GM18526 (cell line): ENCODE data around the gene EXOSC7.

Source experiments
- POLR2A ChIP-seq: IDR thresholded peaks from 3 replicates; pipeline ENCODE4 v1.6.1; 2011; ENCODE audit not compliant: insufficient read length; ENCODE audit errors: extremely low read depth

The EXOSC7 gene

DNA sequence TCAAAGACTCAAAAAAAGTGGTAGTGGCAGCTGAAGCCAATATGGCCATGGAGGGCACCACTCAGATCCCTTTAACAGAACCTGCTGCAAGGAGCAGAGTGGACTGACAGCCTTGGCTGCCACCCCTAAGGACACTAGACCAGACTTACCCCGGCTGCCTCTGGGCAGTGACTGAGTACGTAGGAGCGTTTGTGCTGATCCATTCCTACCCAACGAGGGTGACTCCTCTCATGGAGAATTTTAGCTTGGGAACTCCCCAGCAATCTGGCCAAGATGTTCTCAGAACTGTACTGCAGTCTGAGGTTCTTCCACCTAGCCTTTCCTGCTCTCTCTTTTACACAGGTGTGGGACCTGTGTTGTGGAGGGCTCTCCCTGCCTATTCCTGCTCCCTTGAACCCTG lies 72.2 kb downstream of the EXOSC7 start:
- TF ChIP-seq POLR2A: no peak

DNA sequence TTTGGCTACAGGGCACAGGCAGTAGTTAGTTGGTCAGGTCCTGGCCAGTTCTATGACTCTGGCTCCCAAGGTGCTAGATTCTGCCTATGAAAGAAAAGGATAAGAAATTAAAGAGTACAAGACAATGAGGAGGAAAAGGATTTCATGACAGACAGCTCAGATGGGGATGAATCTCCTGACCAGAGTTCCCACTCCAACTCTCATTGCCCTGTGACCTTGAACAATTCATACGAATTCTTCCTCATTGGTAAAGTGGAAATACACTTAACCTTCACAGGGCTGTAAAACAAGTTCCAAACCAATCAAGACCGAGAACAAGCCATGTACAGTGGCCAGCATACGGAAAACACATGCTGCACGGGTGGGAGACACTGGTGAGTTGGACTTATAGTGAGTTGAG lies 73.8 kb downstream of the EXOSC7 start:
- TF ChIP-seq POLR2A: no peak

DNA sequence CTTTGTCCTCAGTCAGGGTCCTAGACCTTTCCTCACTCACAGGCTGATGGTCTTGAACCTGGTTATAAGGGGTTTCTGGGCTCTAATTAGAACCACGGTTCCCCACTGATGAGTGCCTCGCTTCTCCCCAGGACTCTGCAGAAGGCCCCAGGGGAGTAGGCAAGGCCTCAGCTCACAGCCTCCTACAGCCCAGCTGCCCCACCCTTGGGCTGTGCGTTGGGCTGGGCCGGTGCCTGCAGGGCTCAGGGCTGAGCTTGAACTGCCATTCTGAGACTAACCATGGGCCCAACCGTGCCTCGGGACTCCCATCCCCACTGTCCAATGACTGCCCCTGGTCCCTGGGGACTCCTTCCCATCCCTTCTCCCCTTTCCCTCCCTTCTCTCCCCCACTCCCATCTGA lies 75.6 kb downstream of the EXOSC7 start:
- TF ChIP-seq POLR2A: no peak

DNA sequence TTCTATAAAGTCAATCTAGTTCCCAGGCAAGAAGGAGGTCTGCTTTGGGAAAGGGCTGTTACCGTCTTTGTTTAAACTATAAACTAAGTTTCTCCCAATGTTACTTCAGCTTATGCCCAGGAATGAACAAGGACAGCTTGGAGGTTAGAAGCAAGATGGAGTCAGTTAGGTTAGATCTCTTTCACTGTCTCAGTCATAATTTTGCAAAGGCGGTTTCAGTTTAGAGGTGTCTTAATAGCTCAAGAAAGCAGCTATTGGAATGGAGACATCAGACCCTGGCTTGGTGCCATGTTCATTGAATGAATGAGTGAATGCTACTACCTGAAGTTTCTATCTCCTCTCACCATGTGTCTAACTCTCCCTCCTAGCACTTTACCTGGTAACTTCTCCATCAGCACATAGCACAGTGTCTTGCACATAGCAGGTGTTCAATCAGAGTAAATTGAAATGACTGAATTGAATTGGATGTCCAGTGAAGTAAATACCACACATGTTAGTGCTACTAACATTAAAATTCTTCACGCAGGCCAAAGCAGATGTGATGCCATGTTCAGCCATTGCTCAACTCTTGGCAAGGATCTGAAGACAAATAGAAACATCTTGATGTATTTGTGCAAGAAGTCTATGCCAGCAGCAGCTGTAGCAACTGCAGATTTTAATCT lies 78.3 kb downstream of the EXOSC7 start:
- no peak for TF ChIP-seq POLR2A

DNA sequence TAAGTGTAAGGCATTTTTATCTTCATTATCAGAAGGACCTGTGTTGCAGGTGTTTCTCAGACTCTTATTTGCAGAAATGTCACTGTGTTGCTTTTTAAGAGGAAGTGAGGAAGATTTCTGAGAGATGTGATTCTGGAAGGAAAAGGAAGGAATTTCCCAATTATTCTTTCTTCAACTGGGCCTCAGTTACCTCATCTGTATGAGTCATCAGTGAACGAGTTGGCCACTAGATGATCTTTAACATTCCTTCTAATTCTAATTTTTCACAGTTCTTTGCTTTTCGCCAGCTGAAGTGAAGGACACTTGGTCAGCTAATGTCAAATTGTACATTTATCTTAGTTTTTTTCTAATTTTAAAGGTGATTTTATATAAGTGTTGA lies 79.0 kb downstream of the EXOSC7 start:
- TF ChIP-seq POLR2A: no peak

DNA sequence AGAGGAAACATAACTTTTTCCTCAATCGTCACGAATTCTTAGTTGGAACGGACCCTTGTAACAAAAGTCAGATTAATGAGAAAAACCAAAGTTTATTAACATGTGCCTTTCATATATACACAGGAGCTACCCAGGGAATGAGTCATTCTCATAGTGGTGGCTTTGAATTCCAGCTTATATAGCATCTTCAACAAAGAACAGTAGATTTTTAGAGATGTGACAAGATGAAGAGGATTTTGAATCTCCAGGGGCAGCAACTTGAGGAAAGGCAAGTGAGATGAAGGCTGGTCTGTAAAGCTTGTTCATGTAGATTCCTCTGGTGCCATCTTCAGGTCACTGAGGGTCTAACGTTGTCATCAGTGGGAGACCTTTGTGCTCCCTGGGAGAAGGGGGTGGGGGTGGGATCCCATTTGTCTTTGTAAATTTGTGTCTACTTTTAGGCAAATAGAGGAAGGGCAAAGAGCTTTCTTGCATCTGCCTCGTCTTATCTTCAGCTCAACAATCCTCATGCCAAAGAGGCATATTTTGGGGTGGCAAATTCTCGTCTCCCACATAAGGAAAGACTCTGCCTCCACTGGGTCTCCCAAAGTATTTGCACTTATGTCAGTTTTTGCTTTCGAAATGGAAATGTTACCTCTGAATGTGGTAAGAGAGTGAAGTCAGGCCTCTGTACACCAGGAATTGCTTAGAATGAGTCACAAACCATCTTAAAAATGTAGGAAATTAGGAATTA lies 79.5 kb downstream of the EXOSC7 start:
- no peak for TF ChIP-seq POLR2A

DNA sequence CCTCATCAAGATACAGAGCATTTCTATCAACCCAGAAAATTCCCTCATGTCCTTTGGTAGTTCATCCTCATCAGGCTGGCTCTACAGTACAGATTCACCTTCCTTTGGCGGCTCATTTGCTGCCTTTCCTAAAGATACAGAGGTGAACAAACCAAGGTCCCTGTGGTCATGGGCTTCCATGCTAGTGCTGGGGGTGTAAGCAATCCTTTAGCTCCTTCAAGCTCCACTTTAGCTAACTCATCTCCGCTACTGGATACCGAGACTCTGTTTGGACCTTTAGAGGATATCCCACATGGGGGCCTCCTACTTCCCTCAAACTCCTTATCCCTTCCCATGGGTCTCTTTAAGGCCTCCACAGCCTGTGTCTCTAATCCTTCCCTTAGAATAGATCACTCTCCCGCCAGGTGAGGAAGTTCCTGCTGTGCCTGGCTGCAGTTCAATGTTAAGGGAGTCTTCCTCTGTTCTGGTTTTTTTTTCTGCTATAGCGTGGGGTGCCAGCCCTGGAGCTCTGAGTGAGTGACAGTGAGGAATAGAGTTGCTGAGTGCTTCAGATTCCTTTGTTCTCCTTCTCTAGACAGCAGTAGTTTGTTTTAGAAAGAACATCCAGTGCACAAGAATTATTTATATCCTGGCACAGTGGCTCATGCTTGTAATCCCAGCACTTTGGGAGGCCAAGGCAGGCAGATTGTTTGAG lies 80.7 kb downstream of the EXOSC7 start:
- no peak for TF ChIP-seq POLR2A

DNA sequence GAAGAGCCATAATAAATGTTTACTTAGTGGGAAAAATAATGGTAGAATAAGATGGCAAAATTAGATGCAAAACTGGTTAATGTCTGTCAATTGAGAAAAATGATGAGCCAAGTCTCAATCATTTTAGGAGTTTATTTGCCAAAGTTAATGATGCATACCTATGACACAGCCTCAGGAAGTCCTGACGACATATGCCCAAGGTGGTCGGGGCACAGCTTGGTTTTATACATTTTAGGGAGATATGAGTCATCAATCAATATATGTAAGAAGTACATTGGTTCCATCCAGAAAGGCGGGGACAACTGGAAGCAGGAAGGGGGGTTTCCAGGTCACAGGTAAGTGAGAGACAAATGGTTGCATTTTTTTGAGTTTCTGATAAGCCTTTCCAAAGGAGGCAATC lies 81.5 kb downstream of the EXOSC7 start:
- TF ChIP-seq POLR2A: no peak

DNA sequence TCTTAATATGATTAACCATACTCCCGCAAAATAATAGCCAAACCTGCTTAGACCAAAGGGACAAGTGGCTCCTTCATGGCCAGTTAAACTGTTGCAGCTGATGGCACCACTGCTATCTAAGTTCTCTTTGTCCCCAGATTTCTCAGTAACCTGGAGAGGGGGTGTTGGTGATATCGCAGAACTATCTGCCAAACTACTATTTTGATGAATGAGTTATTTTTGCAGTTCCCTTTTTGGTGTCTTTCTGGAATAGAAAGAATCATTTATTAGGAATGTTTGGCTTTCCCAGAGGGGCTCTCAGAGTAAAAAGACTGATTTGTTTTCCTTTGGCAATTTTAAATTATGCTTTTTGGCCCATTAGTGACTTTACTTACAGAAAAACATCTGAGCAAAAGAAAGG lies 83.1 kb downstream of the EXOSC7 start:
- no peak for TF ChIP-seq POLR2A

DNA sequence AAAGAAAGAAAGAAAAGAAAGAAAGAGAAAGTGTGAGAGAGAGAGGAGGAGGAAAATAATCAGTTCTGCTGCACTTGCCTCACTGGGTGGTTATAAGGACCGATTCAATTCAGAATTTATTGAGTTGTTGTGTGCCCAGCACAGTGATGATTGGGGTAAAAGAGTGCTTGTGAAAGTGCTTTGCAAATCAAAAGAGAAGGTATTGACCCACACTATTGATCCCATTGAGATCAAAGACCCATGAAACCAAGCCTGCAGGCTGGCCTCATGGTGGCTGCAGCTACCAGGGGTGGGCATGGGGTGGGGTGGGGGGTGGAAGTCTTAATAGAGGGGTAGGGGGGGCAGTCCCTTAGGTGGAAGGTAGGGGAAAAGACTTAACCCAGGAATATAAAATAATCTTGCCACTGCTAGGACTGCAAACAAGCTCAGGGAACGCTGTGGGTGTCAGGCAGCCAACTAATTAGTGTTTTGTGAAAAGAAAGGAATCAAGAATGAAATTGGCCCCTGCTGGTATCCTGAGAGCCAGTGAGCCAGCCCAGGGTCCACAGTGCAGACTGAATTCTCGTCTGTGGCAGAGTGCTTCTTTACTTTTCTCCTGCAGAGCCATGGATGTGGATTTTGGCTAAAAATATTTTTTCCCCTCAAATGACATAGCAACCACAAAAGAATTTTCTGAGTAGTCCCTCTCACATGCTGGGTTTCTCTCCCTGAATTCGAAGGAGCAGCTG lies 84.3 kb downstream of the EXOSC7 start:
- TF ChIP-seq POLR2A: no peak
